Measurements from ENCODE around the gene ADAM33.

Gene ADAM33

GRCh38 chr20:3645309-3646066, 36.3 kb downstream of the ADAM33 start:
- DNase-seq: no peak

DNA sequence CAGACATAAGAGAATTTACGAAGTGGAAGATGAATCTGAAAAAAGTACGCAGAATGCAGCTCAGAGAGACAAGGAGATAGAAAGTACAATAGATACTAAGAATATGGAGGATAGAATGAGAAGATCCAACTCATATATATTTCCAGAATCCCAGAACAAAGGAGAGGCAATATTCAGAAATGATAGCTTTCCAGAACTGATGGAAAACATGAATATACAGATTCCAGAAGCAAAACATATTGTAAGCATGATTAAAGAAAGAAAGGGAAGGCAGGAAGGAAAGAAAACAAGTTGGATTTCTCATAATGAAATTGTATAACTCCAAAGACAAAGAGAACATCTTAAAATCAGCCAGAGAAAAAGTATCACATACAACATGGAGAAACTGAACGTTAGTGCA, 41.6 kb downstream of the ADAM33 start:
- DNase-seq: no peak

GRCh38 chr20:3635346-3635745, 46.5 kb downstream of the ADAM33 start:
- DNase-seq: no peak

GRCh38 chr20:3633913-3634478, 47.8 kb downstream of the ADAM33 start:
- DNase-seq: no peak

DNA sequence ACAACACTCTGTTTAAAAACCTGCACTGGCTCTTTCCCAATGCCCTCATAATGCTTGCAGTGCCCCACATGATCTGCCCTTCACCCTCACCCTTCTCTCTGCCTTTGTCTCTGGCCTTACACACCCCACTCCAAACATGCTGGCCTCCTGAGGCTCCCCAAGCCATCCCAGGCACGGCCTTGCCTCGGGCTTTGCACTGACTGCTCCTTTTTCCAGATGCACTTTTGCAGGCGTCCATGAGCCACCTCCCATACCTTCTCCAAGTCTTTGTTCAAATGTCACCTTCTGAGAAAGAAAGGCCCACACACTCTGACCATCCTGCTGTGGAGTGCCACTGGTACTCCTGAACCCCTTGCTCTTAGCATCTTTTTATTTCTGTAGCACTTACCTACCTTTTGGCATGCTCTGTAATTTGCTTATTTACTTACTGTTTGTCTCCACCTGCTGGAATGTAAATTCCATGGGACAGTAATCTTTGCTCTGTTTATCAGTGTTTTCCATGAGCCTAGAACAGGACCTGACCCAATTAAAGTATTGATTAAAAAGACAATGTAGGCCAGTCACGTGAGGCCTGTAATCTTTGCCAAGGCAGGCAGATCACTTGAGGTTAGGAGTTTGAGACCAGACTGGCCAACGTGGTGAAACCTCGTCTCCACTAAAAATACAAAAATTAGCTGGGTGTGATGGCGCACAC, 49.4 kb downstream of the ADAM33 start:
- DNase-seq: no peak

DNA sequence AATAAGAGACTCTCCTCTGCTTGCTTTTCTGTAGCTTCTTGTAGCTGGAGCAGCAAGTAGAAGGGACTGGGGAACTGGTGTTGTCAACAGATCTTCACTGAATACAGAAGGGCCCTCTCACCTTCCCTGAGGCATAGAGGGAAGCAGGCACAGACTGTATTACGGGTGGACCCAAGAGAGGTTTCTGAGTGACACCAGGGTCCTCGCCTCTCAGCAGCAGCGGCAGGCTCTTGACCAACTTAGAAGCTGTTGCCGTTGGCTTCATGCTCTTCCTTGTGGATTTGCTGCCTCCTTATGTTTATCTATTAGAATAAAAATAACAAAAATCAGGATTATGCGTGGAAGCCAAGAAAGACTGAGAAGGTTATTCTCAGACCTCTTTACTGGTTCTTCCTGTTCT, 50.3 kb downstream of the ADAM33 start:
- DNase-seq: no peak

- no peak for DNase-seq
Measured at GRCh38 chr20:3630429-3630828, 51.4 kb downstream of the ADAM33 start.

DNA sequence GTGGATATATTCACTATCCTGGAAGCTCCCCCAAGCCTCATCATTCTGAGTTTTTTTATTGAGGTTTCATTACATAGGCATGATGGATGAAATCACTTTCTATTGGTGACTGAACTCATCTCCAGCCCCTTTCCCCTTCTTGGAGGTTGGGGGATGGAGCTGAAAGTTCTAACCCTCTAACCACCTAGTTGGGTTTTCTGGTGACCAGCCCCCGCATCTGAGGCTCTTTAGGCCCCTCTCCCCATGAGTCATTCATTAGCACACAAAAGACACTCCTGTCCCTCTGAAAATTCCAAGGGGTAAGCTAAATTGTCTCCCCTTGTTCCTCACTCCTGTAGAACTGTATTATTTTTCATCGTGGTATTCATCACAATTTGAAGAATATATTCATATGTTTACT, 51.9 kb downstream of the ADAM33 start:
- no peak for DNase-seq

DNA sequence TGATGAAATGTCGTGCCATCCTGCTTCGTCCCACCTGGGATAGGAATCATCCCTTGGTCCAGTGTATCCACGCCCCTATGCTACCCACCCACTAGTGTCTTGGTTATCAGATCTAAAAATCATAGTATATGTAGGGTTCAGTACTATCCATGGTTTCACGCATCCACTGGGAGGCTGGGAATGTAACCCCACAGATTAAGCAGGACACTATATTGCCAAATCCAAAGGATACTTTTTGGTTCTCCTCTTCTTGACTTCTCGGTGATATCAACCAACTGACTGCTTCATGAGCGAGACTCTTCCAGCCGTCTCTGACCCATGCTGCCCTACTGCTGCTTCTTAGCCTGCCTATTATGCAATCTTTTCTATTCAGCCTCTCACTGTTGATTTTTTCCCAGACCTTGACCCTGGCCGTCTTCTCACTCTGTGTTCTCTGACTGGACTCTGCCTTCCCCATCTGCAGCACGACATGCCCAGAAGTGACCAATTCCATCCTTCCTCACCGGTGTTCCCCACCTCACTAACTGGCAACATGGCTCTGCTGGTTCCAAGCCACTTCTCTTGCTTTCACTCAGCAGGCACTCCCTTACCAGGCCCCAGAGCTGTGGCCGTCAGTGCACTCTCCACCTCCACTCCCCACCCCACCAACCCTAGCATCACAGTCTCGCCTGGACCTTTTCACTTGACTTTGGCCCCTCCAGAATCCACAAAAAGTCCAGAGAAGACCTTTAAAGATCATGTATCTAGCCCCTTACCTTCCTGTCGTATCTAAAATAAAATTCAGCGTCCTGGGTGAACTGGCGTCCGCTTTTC, 53.1 kb downstream of the ADAM33 start:
- no peak for DNase-seq

- no peak for DNase-seq
Measured at GRCh38 chr20:3627476-3627875, 54.3 kb downstream of the ADAM33 start.

DNA sequence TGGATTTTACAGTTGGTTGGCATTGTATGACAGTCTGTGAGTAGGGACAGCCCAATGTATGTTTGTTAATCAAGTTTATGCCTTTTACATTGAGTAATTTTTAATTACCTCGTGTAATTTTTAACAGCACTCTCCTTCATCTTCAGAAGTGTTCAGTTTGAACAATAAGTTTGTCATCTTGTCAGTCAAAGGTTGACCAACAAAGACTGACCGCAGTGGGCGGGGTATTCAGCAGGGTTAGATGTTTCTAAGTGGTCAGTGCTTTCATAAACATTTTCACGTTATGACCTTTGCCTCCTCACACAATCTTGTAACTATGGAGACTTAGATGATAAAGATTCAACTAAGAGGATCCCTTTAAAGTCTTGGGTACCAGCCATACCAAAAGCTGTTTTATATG, 59.4 kb downstream of the ADAM33 start:
- DNase-seq: no peak

DNA sequence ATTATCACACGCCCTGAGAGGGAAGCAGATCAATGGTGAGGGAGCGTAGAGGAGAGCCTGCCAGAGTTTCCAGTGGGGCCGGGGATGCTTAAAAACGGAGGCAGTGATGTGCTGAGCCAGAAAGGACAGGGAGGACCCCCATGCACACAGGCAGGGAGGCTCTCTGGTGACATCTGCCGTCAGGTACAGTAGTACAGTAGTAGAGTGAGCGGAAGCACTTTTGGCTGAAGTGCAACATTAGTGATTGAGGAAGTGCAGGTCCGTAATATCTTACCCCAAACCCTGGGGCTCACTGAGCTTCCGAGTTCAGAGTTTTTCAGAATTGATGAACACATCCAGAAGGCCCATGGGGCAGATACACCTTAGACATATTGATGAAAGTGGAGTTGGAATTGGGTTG, 60.7 kb downstream of the ADAM33 start:
- no peak for DNase-seq
